Measurements from ENCODE around the gene SLC51A. TPM values are rescaled to one million over a fixed set of nuclear protein-coding genes. Genes with fewer than 3 reads are reported as not detected.

SLC51A gene
- total RNA-seq, 1 experiment from 2014 or later, result 6.9 TPM

- no peak for TF ChIP-seq ATF3 (CRISPR knock-in tag; conservative IDR thresholded peaks at IDR 0.05)
- TF ChIP-seq ELF4 (CRISPR knock-in tag; IDR thresholded peaks at IDR 0.05; ENCODE audit: low read depth), result no peak
- TF ChIP-seq, protein P1, sequence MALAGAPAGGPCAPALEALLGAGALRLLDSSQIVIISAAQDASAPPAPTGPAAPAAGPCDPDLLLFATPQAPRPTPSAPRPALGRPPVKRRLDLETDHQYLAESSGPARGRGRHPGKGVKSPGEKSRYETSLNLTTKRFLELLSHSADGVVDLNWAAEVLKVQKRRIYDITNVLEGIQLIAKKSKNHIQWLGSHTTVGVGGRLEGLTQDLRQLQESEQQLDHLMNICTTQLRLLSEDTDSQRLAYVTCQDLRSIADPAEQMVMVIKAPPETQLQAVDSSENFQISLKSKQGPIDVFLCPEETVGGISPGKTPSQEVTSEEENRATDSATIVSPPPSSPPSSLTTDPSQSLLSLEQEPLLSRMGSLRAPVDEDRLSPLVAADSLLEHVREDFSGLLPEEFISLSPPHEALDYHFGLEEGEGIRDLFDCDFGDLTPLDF (CRISPR knock-in tag; IDR thresholded peaks at IDR 0.05), result no peak
- no peak for TF ChIP-seq NFE2L1 (CRISPR knock-in tag; IDR thresholded peaks at IDR 0.05)
- no peak for TF ChIP-seq TEAD1 (CRISPR knock-in tag; IDR thresholded peaks at IDR 0.05)
These were observed 20.6 kb upstream of the SLC51A start (continued) for GRCh38 chr3:196195664-196196265.

DNA sequence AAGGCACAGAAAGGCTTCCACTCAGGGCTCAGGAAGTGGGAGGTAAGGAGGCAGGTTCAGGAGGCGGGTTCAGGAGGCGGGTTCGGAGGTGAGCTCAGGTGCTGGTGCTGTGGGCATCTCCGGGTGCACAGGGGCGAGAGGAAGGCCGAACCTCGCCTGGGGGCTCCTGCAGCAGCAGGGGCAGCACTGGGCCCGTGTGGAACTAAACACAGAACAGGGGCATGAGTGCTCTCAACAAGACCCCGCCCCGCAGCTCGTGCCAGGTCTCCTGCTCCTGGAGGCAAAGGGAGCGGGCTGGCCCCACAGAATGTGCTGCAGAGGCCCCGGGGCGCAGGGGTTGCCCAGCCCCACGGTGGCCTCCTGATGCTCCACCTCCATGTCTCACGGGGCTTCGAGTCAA is 18.8 kb upstream of the SLC51A start:
- no peaks in the 10 kb centered on the region for H3K9me3 Mint-ChIP-seq
- TF ChIP-seq, protein P1 (CRISPR knock-in tag; IDR thresholded peaks at IDR 0.05), result no peak
- TF ChIP-seq, protein P2, sequence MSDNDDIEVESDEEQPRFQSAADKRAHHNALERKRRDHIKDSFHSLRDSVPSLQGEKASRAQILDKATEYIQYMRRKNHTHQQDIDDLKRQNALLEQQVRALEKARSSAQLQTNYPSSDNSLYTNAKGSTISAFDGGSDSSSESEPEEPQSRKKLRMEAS (CRISPR knock-in tag; IDR thresholded peaks at IDR 0.05), result no peak
- no peak for TF ChIP-seq USF2 (CRISPR knock-in tag; IDR thresholded peaks at IDR 0.05)
- no peak for TF ChIP-seq HMGA2 (CRISPR knock-in tag; IDR thresholded peaks at IDR 0.05)
- TF ChIP-seq NFATC4 (CRISPR knock-in tag; IDR thresholded peaks at IDR 0.05), result no peak
- TF ChIP-seq, protein P3, sequence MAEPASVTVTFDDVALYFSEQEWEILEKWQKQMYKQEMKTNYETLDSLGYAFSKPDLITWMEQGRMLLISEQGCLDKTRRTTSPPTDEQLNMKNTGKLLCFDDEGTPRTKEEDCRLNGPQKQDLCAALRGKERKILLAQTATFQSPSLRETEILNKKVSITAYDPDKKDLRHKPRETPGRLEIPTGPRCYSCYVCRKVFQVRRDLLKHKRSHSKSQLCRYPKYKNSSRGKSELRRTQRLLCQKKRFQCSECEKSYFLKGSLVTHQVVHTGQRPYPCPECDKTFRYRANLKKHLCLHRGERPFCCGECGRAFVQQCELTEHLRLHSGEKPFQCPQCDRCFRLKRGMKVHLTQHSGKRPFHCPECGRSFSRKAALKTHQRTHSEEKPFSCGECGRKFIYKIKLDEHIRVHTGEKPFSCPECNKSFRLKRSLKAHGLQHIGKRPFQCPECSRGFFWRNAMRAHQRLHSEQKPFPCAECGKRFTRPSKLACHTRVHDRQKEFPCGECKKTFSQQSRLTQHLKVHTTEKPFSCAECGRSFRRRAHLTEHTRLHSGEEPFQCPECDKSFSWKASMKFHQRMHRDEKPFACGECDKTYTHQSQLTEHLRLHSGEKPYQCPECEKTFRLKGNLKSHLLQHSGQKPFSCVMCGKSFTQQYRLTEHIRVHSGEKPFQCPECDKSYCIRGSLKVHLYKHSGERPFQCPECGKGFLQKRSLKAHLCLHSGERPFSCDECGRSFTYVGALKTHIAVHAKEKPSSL (CRISPR knock-in tag; conservative IDR thresholded peaks at IDR 0.05), result no peak
- TF ChIP-seq GRHL2 (CRISPR knock-in tag; IDR thresholded peaks at IDR 0.05; ENCODE audit: insufficient replicate concordance, severe bottlenecking), result no peak
- no peak for TF ChIP-seq SMAD3 (CRISPR knock-in tag; IDR thresholded peaks at IDR 0.05; ENCODE audit: borderline replicate concordance)
- TF ChIP-seq NR2C2 (CRISPR knock-in tag; IDR thresholded peaks at IDR 0.05), result no peak
- TF ChIP-seq SP1 (CRISPR knock-in tag; conservative IDR thresholded peaks at IDR 0.05), result no peak
- no peak for TF ChIP-seq ZNF219 (CRISPR knock-in tag; IDR thresholded peaks at IDR 0.05; ENCODE audit: borderline replicate concordance)
- TF ChIP-seq TCF7 (CRISPR knock-in tag; IDR thresholded peaks at IDR 0.05; ENCODE audit: low read depth), result no peak
- no peak for TF ChIP-seq TP53 (CRISPR knock-in tag; IDR thresholded peaks at IDR 0.05)
- TF ChIP-seq ATF1 (CRISPR knock-in tag; IDR thresholded peaks at IDR 0.05), result no peak
- TF ChIP-seq IRF2 (CRISPR knock-in tag; IDR thresholded peaks at IDR 0.05; ENCODE audit: borderline replicate concordance, low read depth), result no peak
- ATAC-seq, result no peak
- ChIA-PET CTCF (interaction anchor here (0.6 to 4.0 kb wide), 5 partner anchors 89 to 751 kb away, joined by 3 to 58 read pairs (median 4); no protein-coding TSS in a partner anchor), POLR2A (no interaction called here)
- H3K4me1 Mint-ChIP-seq, result peaks cover 2% of the 10 kb centered on the region
- no peaks in the 10 kb centered on the region for H3K27me3 Mint-ChIP-seq (ENCODE audit: low read depth)
- no peak overlapping the region for H3K27ac Mint-ChIP-seq
- H3K4me3 Mint-ChIP-seq, result no peak overlapping the region
- no peak for DNase-seq (ENCODE audit: low spot score)
- no peaks in the 10 kb centered on the region for H3K36me3 Mint-ChIP-seq
